K562 (cell line): ENCODE data around the gene TSTD2. TPM values are rescaled to one million over a fixed set of nuclear protein-coding genes. Genes with fewer than 3 reads are reported as not detected.
A peak's percentile ranks its signal among the peaks of the same experiment; 100 is the strongest.
"Not testable (repeated sequence)": the region's sequence is repeated elsewhere in the genome, so short reads cannot be mapped to it uniquely, and the experiment has no call there.

Source experiments
- ATAC-seq: fragments of 200-7000 bp; cut with Tn5 transposase; 3 replicates; pipeline ENCODE4 v1.9.1; 2020; ENCODE audit warnings: moderate library complexity
- BruUV-seq: library from RNA; stranded (reverse); fragments of 400-500 nt; replicated peaks from 2 replicates; lab custom pipeline; 2021; lab: Mats Ljungman, UMichigan
- CTCF ChIA-PET: fragments of 300-600 bp; formaldehyde crosslinking; extraction: SDS; loops from one replicate; lab custom pipeline; 2021; ENCODE audit warnings: low intra/inter-chr PET ratio; lab: Yijun Ruan, JAX
- POLR2A ChIA-PET: fragments of 300-600, 350-650 bp; sonication (Branson Sonifier 250); formaldehyde crosslinking; extraction: SDS; loops from one replicate; lab custom pipeline; 2021; ENCODE audit warnings: antibody characterized with exemption, inconsistent platforms; lab: Yijun Ruan, JAX
- DNase-seq, 4 experiments: peaks; one replicate each; pipeline versions ENCODE4 v3.0.0 to v3.0.0-alpha.2; 2011 to 2018; ENCODE audit warnings: low spot score in 3 of 4, mixed read lengths in 3 of 4; ENCODE audit errors: extremely low read depth in 1 of 4
- FAIRE-seq: peaks from 2 replicates; lab custom pipeline; 2011; peaks lifted over from hg19 to GRCh38; lab: Jason Lieb, UNC
- H2AFZ ChIP-seq: 2 replicates; pipeline ENCODE4 v1.6.0; 2011; ENCODE audit warnings: low read depth, low read length, control low read depth, inconsistent platforms
- H3K27ac ChIP-seq: fragments of 200-600 bp; 3 replicates; pipeline ENCODE4 v1.8.0; 2011; ENCODE audit warnings: low read depth, mild to moderate bottlenecking, control low read depth, inconsistent platforms, low read length, moderate library complexity, mixed read lengths; ENCODE audit errors: extremely low read depth
- H3K27me3 ChIP-seq, 2 experiments: fragments of 300-600 bp in 1 of 2; 2 replicates in 1 of 2; 3 replicates in 1 of 2; pipeline versions ENCODE4 v1.6.0 to v1.8.0; 2011; ENCODE audit warnings: inconsistent platforms in 2 of 2, low read length in 2 of 2, mild to moderate bottlenecking in 1 of 2, mixed read lengths in 1 of 2, moderate library complexity in 1 of 2; ENCODE audit not compliant: control insufficient read depth in 2 of 2, insufficient read depth in 2 of 2
- H3K36me3 ChIP-seq: fragments of 300-600 bp; 3 replicates; pipeline ENCODE4 v1.8.0; 2011; ENCODE audit warnings: mild to moderate bottlenecking, low read length, inconsistent platforms; ENCODE audit not compliant: control insufficient read depth, insufficient read depth
- H3K4me1 ChIP-seq, 2 experiments: fragments of 200-600 bp in 1 of 2; replicated peaks in 1 of 2; 2 replicates in 1 of 2; 3 replicates in 1 of 2; pipeline versions ENCODE4 v1.5.1 to v1.8.0; 2011; ENCODE audit warnings: inconsistent platforms in 2 of 2, low read length in 2 of 2, mild to moderate bottlenecking in 1 of 2, mixed read lengths in 1 of 2, moderate library complexity in 1 of 2; ENCODE audit not compliant: control insufficient read depth in 2 of 2, insufficient read depth in 2 of 2
- H3K4me2 ChIP-seq: 2 replicates; pipeline ENCODE4 v1.6.1; 2011; ENCODE audit warnings: low read length, control low read depth, inconsistent platforms, mixed read lengths; ENCODE audit not compliant: insufficient read depth
- H3K4me3 ChIP-seq: fragments of 200-600 bp; sonication (generic), shearing (Covaris generic); 2 replicates; pipeline ENCODE4 v1.5.1; 2016; ENCODE audit warnings: control low read depth, inconsistent platforms
- H3K79me2 ChIP-seq: fragments of 200-600 bp; 3 replicates; pipeline ENCODE4 v1.8.0; 2011; ENCODE audit warnings: low read length, inconsistent platforms; ENCODE audit not compliant: control insufficient read depth, insufficient read depth
- H3K9ac ChIP-seq, 2 experiments: 2 replicates each; pipeline versions ENCODE4 v1.6.0 to v1.6.1; 2011; ENCODE audit warnings: low read depth in 2 of 2, low read length in 2 of 2, control low read depth in 1 of 2, inconsistent platforms in 1 of 2, mild to moderate bottlenecking in 1 of 2, mixed read lengths in 1 of 2; ENCODE audit not compliant: insufficient read depth in 1 of 2
- H3K9me1 ChIP-seq: one replicate; pipeline ENCODE4 v1.6.0; 2011; ENCODE audit warnings: inconsistent platforms, mild to moderate bottlenecking, low read length, moderate library complexity; ENCODE audit not compliant: control insufficient read depth, insufficient read depth
- H3K9me3 ChIP-seq: replicated peaks from 2 replicates; pipeline ENCODE4 v1.5.1; 2011; ENCODE audit warnings: low read depth, low read length, inconsistent platforms; ENCODE audit not compliant: control insufficient read depth, insufficient read depth
- H4K20me1 ChIP-seq: replicated peaks from 2 replicates; pipeline ENCODE4 v1.6.1; 2011; ENCODE audit warnings: low read length, inconsistent platforms, mixed read lengths; ENCODE audit not compliant: control insufficient read depth, insufficient read depth
- AFF1 ChIP-seq, 2 experiments: fragments of 450-650 bp; IDR thresholded peaks; 2 replicates each; pipeline ENCODE4 v1.6.1; 2018; ENCODE audit warnings: mild to moderate bottlenecking in 2 of 2, low read depth in 1 of 2; ENCODE audit not compliant: partially characterized antibody in 2 of 2
- WGBS: fragments of 100-300 bp; shearing (Covaris generic); methylation state at CpG from one replicate; pipeline ENCODE4 v1.1.6; 2016; ENCODE audit warnings: low coverage, mixed read lengths; ENCODE audit not compliant: insufficient coverage; ENCODE audit errors: missing lambda C conversion rate; 5-methylcytosine and 5-hydroxymethylcytosine counted together
- in situ Hi-C: fragments of 300-500 bp; cut with MboI; formaldehyde crosslinking; loops from 4 replicates; pipeline ENCODE4 v1.15.0; 2018; ENCODE audit warnings: inconsistent platforms, mixed read lengths
- intact Hi-C: fragments of 100-400 bp; cut with micrococcal nuclease; formaldehyde crosslinking; loops from 2 replicates; pipeline ENCODE4 v1.14.2; 2022
- polyA plus RNA-seq, 8 experiments: library from polyadenylated mRNA; depleted of rRNA in 4 of 8; stranded (reverse) in 5 of 8; unstranded in 3 of 8; fragments of >200 nt; fragmentation: Nextera tagmentation in 2 of 8; fragmentation: Illumina TruSeq in 1 of 8; extraction: Ambion mirVana in 2 of 8; extraction: Trizol in 1 of 8; gene quantifications; 2 replicates each; pipeline versions ENCODE4 v1.2.1 to v1.2.3, GENCODE V29; 2011 to 2014; ENCODE audit warnings: inconsistent platforms in 1 of 8, missing spikeins in 1 of 8
- total RNA-seq, 7 experiments: library from RNA; depleted of rRNA in 6 of 7; stranded (reverse); fragments of >200 nt in 6 of 7; fragmentation: Illumina TruSeq in 2 of 7; extraction: Trizol in 2 of 7; gene quantifications; 2 replicates each; pipeline versions ENCODE4 v1.2.1 to v1.2.3, GENCODE V29; 2011 to 2021; ENCODE audit warnings: low replicate concordance in 1 of 7

TSTD2 gene
- total and polyA plus RNA-seq, 9 of the 15 experiments (the other 6 are each of a cell fraction or from before 2014, with no cell fraction given): 10.1 to 36.7 (median 19.0) TPM

GRCh38 chr9:97581590-97581989, 51.6 kb downstream of the TSTD2 start:
- ATAC-seq, FAIRE-seq, intact Hi-C loops, BruUV-seq, H4K20me1 ChIP-seq, H3K4me3 ChIP-seq, H3K9me3 ChIP-seq, H3K27me3 ChIP-seq, H3K9ac ChIP-seq, in situ Hi-C loops, CTCF ChIA-PET, H3K36me3 ChIP-seq, H3K27ac ChIP-seq, H3K79me2 ChIP-seq, POLR2A ChIA-PET, DNase-seq, H2AFZ ChIP-seq, H3K4me2 ChIP-seq, H3K4me1 ChIP-seq, H3K9me1 ChIP-seq: not testable (repeated sequence)
- TF ChIP-seq AFF1 (IDR thresholded peaks at IDR 0.05; ENCODE audit: low read depth in 1 of 2, partially characterized antibody in 2 of 2): peak in 1 of 2 experiments; percentile 95
- WGBS: no CpG with 5 or more reads among the region's 3 CpGs
